NOMO-1 (cell line): ENCODE measurements around the gene COLEC12.

Experiments
- DNase-seq, 2 experiments: peaks; one replicate each; lab custom pipeline; 2025; ENCODE audit not compliant: unreplicated experiment in 2 of 2; lab: John Stamatoyannopoulos, UW

The COLEC12 gene

DNA sequence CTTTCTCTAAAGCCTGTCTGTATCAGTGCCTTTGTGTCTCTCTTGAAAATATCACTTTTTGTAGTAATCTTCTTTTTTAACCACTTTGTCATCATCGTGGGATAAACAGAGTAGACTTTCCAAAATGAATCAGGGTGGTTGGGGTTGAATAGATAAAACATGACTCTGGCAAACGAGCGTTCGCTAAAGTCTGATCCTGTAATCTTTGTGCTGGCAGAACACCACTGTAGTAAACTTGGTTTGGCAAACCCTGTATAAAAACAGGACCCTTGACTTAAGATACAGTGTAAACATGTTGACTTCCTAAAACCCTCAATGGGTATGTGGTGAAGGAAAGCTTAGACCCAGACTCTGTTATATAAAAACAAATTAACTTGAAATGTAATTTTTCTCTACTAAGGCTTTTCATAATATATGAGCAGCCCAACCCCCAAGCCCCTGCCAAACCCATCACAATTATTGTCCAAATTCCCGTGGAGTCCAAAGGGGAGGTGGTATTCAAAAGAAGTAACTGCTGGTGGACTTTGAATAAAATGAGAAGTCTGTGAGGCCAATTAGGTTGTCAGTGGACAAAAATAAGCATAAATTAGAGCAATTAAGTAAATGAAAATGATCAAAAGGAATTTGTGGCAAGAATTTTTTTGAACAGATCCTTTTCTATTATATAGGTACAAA is 52.2 kb downstream of the COLEC12 start:
- DNase-seq = no peak

DNA sequence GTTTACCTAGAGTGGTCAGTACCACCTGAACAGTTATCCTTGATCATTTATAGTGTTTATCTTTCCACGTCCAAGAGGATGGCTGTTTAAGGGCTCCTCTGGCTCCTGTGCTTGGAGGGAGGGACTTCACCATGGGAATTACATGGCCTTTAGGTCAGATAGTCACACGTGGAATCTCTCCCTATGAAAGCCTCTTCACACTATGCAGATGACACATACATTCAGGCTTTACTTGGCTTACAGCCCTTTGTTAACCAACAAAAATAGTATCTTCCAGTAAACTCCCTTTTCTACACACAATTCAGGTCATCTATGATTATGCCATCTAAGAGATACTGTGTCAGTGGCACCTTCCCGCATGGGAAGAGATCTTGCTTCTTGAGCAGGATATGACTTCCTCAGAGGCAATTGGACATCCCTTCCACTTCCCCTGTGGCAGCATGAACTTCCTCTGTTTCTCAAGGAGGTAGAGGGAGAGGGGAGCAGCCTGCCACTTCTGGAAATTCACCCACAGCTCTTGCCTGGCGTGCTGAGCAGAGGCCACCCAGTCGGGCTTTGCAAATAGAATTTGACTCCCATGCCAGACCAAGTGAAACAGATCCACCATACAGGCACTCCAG is 53.5 kb downstream of the COLEC12 start:
- DNase-seq = peak in 1 of 2 experiments; percentile 6

DNA sequence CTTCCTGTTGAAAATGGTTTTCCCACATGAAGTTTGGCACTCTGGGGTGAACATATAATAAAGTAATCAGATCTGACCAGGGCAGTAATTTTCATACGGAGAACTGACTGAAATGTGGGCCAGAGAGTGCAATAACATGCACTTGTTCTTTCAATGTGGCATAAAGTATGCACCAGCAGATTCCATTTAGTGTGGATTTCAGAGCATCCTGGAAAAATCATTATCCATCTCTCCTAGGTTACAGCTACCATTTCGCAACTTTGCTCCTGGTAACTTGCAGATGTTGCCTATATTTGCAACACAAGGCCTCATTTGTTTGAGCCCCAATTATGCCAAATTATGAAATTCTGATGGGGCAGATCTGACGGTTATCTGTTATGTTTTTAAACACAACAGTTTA is 55.4 kb downstream of the COLEC12 start:
- no peak for DNase-seq

DNA sequence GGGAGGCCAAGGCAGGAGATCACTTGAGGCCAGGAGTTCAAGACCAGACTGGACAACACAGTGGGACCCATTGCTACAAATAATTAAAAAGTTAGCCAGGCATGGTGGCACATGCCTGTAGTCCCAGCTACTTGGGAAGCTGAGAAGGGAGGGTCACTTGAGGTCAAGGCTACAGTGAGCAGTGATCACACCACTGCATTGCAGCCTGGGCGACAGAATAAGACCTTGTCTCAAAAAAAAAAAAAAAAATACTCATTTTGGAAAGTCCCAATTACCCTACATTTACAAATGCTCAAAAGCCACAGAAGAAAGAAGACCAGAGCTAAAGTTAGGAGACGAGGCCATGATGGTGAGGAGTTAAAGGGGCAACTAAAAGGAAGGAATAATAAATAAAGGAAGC is 61.9 kb downstream of the COLEC12 start:
- DNase-seq = no peak

DNA sequence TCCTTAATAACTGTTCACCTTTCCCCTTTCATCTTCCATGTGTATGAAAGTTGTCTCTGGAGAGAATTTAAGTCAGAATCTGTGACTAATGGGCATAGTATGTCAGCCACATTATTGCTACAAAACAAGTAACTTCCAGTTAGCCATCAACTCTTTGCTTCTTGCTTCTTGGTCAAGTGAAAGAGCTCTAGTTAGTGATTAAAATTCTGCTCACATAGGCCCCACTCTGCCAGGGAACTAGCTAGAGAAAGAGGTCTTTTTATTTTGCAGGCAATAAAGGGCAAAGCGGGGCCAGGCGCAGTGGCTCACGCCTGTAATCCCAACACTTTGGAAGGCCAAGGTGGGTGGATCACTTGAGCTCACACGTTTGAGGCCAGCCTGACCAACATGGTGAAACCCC is 64.6 kb downstream of the COLEC12 start:
- DNase-seq = no peak

DNA sequence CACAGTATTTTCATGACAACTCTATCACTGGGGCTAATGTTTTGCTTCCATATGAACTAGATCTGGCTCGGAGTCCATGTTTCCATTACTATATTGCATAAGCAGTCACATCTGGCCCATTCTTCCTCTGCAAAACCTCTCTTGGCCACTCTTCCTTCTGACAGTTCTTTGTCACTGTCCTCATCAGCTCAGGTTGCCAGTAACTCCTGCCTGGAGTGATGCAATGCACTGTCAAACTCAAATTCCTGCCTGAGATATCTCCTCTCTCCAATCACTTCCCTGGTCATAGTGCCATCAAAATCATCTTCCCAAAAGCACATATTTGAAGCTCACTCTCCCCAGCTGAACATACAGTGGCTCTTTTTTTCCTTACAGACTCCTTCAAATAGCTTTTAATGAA is 66.1 kb downstream of the COLEC12 start:
- peak in 1 of 2 experiments; percentile 5 for DNase-seq

DNA sequence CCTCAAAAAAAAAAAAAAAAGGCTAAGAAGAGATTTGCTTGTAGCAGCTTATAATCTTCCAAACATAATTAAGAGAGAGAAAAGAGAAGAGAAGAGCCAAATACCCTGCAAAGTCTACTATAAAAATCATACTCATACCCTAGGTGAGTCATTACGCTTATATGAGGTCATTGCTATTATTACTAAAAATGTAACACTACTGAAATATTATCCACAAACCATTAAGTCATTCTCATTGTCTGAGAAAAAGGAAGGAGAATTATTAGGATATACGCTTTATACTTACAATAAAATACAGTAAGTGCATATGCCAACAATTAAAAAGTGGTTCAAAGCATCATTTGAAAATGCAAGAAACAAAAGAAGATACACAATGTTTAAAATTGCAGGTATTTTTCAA is 66.5 kb downstream of the COLEC12 start:
- no peak for DNase-seq

DNA sequence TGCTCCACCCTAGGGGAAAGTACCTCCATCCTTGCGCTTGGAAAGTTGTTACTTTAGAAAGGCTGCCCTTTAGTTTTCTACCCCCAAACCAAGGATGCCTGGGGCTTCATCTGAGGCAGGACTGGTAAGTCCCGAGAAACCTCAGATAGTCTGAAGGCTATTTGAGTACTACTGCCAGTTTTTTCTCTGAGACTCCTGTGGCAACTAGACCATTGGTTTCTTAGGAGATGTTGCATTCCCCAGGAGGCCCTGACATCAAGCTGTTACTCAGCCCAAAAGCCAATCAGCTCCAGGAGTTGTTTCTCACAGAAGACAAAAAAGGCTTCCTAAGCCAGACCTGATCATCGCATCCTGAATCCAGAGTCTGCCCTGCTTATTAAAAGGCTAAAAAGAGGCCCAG is 67.2 kb downstream of the COLEC12 start:
- DNase-seq = no peak

DNA sequence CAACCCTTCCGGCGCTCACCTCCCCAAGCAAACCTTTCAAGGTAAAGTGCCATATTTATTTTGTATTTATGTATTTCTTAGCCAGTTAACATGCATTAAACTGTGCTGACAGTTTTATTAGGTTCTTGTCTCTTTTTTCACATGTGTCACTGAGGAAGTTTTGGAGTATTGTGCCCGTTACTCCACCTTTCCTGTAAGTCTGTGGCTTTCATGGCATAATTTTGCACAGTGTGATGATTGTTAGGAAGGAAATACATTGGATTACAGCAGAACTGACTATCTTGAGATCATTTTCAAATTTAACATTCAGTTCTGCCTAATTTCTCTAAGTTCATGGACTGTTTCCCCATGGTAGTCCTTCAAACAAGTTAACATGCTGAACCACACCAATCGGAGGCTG is 67.7 kb downstream of the COLEC12 start:
- no peak for DNase-seq

DNA sequence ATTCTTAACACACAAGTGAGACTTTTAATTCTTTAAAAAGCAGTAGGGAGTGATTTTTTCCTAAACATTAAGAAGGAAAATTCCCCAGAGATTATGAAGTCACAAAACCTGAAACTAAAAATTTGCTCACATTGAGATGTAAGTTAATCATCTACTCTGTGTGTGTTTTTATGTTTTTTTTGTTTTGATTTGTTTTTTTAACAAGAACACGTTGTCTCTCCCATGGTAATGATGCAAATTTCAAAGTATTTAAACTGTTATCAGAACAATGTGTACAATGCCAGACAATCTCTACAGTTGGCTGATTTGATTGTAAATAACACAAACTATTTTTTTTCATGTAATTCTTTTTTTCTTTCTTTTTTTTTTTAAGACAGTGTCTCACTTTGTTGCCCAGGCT is 71.5 kb downstream of the COLEC12 start:
- no peak for DNase-seq

DNA sequence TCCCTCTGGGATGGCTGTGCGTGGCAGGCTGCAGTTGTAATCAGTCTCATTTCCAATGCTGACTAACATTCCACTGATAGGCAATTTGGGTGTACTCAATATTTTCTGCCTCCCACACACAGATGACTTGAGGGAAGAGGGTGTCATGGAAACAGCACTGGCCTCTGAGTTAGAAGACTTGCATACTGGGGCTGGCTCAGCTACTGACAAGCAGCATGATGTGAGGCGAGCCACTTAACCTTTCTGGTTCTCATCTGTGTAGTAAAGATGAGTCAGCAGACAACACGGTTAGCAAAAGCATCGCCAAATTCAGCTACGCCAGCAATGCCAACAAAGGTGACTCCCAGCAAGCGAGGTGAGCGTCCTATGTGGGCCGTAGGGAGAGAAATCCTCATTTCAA is 73.5 kb downstream of the COLEC12 start:
- DNase-seq = no peak

DNA sequence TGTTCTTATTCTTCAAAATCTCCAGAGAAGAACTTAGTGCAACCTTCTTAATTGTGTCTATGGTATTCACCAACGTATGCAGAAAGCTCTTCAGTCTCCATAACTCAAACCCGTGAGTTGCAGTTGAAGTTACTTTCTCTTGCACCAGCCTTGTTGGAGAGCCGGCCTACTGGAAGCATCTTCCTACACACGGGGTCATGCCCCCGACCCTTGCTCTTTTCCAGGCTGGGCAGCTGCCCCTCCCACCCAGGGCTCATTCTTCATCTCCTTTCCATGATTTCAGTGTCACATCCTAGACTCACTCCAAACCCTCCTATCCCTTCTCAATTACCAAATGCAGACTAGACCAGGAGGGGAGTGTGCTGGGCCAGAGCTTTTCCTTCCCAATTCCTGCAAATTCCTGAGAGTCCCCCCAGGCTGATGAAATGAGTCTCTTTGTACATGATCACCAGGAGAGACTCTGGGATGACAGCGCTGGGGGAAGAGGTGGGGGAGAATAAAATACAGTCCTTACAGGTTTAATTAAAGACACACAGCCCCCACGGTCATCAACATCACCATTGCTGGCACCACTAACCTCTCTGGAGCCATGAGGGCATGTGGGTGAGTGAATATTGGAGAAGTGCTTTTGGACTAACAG is 75.3 kb downstream of the COLEC12 start:
- no peak for DNase-seq

DNA sequence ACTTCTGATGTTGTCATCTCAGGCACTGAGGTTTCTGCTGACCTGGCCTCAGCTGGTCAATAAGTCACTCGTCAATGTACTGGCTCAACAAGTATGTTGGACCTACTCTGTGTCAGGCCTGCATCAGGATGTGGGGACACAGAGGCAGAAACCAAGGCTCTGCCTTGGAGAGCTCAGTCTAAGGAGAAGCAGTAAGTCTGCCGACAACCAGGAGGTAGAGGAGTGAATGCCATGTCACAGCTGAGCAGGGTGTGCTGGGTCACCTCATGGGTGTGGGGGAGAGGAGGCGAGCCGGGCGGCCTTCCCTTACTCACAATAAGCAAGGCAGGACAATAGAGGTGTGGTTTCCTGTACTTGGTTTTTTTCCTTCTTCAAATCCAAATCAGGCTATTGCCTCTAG is 75.8 kb downstream of the COLEC12 start:
- DNase-seq = no peak

DNA sequence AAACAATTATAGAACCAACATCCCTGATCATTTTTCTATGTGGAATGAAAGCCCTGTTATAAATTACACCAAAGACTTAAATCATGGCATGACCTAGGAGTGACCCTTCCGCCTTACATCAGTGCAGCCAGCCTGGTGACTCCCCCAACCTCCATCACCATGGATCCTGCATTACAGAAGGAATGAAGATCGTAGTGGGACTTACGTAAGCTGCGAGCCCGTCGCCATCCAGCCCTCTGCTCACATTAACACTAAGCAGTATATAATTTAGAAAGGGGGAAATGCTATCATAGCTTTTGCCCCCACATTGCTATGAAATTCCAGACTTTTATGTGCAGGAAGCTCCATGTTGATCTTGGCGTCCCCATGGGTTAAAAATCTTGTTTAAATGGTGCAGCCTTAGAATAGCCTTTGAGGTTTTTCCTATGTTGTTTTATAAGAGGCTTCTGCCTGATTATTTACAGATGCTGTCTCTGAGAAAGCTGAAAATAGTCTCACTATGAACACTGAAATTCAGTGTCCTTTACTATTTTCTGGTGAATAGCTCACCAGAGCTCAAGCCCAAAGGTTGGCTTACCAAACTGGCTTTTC is 76.3 kb downstream of the COLEC12 start:
- DNase-seq = no peak

DNA sequence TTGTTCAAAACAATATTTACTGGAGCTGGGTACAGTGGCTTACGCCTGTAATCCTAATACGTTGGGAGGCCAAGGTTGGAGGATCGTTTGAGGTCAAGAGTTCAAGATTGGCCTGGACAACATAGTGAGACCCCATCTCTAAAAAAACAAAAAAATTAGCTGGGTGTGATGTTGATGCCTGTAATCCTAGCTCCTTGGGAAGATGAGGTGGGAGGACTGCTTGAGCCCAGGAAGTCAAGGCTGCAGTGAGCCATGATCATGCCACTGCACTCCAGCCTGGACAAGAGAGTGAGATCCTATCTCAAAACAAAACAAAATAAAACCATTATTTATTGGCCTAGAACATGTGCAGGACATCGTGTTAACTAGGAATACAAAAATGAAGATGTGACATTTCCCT is 77.5 kb downstream of the COLEC12 start:
- DNase-seq = no peak

DNA sequence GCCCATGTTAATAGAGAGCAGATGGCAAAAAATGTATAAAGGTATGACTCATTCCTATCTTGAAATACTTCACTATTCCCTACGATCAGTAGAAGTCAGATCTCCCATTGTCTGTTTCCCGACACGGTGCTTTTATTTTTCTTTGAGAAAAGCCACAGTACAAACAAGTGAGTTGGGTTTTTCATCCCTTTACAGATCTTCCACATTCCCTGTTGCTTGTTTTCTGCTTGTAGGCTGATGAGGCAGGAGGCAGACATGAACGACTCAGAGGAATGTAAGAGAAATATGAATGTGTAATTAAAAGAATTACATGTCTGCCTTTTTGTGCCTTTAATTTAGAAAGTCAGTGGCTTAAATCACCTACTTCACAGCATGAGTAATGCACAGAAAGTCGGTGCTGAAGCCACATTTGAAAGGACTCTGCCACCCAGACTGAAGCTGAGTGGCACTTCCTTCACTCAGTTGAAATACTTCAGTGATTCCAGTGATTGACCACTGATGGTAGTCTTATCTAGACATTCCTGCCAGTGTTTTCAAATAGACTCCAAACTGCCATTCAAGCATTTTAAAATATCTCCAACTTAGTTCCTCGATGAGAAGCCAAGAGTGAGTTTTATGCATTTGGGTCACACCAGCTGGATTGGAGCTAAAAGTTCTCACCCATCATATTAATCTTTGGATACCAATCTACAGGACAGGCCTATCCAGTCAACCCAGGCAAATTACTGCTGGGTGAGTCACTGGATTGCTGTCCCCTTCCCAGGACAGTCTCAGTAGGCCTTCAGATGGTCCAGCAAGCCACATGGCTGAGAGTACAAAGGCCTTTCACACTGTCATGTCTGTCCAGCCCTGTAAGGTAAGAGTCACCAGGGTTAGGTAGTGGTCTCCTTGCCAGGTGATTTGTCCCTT is 79.0 kb downstream of the COLEC12 start:
- no peak for DNase-seq

DNA sequence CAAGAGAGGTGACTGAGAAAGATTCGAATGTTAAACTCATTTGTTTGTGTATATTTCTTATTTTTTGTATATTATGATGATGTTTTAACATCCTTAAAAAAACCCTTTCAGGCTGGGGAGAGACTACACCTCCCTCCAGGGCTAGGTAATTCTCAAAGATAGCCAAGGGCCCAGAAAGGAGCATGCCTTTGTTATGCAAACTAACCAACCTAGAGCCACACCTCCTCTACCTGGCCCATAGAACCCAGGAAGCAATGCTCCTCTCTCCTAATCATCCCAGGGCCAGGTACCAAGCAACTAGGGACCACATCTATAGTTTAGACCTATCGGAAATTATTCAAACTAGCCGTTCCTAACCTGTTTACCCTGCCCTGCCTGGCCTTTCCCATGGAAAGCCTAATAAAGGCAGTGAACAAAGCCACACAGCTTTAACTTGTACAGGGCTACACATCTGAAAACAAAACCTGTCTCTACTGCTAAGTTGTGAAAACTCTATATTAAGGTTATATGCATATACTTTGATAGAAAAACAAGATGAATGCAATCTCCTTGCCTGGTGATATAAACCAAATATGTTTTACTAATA is 79.7 kb downstream of the COLEC12 start:
- no peak for DNase-seq

DNA sequence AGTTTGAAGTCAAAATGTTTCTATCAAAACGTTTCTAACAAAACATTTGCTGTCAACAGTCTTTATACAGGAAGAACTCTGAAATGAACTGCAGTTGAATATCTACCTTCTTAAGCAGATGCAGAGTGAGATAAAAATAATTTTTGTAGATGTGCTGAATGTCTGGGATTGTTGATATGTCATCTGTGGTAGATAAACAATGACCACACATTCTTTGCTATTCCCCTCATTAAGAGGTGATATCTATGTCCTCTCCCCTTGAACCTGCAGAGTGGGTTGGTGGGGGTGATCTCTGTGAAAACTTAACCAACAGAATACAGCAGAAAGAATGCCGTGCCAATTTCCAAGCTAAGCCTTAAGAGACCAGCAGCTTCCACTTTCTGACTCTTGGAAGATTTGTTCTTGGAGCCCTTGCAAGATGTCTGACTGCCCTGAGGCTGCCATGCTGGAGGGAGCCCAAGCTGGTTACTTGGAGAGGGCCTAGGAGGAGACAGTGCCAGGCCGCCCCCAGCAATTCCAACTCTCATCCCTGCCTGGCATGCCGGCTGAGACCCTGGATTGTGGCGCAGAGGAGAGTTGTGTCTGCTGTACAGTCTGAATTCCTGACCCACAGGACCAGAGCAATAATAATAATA is 80.8 kb downstream of the COLEC12 start:
- no peak for DNase-seq

DNA sequence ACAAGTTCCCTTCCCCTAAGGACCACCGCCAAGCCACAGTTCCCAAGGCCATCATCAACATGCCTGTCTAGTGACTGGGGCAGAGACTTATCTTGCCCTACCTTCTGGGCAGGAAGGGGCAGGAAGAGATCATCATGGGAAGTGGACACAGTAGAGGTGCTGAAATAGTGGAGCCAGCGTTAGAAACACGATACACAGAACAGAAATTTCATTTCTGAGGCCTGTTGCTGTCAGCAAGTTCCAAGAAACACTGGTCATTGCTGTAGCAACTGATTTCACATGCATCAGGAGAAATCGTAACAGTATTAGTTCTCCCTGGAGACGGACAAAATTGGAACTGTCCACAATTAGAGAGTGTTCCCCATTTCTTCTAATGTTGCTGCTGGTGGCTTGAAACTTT is 83.0 kb downstream of the COLEC12 start:
- DNase-seq = no peak

DNA sequence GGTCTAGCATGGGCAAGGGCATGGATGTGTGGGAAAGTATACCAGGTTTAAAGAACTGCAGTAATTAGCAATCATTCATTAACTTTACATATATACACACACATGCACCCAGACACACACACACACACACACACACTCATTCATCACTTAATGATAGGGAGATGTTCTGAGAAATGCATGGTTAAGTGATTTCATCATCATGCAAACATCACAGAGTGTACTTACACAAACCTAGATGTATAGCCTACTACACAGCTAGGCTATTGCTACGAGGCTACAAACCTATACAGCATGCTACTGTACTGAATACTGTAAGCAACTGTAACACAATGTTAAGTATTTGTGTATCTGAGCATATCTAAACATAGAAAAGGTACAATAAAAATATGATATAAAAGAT is 83.6 kb downstream of the COLEC12 start:
- DNase-seq = no peak
